Activated CD8-positive, alpha-beta memory T cell treated with anti-CD3 and anti-CD28 coated beads for 4 hours (primary cell): Measurements from ENCODE around the gene GGT6.

Experiments used
- DNase-seq, 2 donors: peaks; one replicate each; pipeline ENCODE4 v3.0.0-alpha.2; 2020; ENCODE audit warnings: low read depth in 2 of 2

The GGT6 gene

GRCh38 chr17:4576161-4576558 lies 15.8 kb upstream of the GGT6 start:
- DNase-seq = no peak

DNA sequence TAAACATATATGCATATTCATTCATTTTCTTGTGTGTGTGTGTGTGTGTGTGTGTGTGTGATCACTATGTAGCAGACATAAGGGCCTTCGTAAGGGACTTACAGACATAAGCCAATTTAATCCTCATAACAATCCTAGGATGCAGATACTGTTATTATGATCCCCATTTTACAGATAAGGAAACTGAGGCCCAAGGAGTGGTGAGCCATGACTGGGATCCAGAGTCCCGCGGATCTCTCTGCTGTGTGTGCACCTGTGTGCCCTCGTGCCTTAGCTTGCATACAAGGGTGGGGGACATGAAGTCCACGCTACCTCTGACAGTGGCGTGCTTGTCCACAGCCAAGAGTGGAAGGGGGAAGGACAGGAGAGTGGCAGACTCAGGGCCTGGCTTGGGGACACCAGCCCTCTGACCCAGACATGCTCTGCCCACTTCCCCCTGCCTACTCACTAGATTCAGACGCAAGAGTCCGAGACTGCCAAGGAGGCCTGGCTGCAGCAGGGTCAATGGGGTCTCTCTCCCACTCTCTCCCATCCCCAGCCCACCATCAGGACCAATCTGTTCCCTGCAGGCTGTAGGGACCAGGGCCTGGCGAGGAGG lies 14.2 kb upstream of the GGT6 start:
- no peak for DNase-seq

- DNase-seq = peak in 1 of 2 donors; percentile 54
Measured at GRCh38 chr17:4573669-4574068, 13.3 kb upstream of the GGT6 start.

GRCh38 chr17:4573115-4573514 lies 12.7 kb upstream of the GGT6 start:
- no peak for DNase-seq

GRCh38 chr17:4572131-4572530 lies 11.8 kb upstream of the GGT6 start:
- no peak for DNase-seq

DNA sequence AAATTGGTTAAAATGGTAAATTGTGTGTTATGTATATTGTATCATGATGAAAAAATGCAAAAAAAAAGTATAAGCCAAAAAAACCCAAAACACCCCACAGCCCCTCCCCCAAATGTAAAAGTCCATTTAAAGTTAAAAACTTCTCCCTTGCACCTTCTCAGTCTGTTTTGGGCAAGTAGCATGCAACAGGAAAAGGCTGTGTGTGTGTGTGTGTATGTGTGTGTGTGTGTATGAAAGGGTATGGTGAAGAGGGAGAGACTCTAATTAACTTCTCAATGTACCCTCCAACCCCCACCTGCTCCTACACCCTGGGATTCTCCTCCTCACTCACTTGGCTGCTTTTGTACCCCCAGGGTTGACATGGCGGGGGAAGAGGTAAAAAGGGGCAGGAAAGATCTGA lies 9.2 kb upstream of the GGT6 start:
- no peak for DNase-seq

DNA sequence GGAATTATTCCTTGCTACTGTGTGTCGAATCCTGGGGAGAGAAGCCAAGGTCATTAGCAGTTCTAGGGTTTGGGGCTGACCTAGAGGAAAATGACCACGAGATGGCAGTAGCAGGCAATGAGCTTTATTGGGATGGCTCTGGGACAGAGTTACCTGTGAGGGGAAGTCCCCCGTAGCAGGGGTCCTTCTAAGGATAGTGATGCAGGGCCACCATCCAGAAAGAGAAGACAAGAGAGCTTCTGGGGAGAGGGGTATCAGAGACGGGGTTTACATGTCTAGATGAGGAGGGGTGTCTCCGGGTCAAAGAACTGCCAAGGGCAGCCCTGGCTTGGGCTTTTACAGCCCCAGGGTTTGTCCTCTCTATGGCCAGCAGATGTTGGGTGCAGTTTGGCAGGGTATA lies 6.4 kb upstream of the GGT6 start:
- no peak for DNase-seq

DNA sequence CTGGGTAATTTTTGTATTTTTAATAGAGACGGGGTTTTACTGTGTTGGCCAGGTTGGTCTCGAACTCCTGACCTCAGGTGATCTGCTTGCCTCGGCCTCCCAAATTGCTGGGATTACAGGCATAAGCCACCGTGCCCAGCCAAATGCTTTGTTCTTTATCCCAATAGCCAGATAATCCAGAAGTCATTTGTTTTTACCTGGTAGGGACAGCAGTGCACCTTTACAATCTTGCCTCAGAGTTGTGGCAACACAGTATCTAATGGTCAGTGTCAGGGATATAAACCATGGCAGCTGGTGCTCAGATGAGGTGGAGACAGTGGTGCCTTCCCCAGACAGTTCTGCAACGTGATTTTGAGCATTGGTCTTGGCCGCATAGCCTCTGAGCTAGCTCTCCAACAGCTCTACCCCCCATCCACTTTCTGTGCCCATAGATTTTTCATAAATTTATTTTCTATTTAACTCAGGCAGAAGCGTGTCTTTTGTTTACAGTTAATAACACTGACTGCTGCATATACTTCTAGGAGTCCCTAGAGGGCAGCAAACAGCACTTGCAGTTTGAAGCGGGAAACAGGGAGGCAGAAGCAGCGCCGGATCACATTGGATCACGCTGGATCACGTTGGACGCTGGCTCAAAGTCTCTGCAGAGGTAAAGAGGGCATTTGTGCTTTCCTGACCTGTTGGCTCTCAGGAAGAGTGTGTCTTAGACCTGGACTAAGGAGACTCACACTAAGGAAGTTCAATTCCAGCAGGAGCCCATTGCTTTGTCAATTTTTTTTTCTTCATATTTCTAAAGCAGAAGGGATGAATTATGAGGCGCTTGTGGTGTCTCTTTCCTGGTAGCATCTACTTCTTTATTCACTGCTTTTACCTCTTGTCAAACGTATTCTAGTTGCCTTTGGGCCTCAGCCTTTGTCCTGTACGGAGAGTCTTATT lies 5.1 kb upstream of the GGT6 start:
- DNase-seq = no peak

DNA sequence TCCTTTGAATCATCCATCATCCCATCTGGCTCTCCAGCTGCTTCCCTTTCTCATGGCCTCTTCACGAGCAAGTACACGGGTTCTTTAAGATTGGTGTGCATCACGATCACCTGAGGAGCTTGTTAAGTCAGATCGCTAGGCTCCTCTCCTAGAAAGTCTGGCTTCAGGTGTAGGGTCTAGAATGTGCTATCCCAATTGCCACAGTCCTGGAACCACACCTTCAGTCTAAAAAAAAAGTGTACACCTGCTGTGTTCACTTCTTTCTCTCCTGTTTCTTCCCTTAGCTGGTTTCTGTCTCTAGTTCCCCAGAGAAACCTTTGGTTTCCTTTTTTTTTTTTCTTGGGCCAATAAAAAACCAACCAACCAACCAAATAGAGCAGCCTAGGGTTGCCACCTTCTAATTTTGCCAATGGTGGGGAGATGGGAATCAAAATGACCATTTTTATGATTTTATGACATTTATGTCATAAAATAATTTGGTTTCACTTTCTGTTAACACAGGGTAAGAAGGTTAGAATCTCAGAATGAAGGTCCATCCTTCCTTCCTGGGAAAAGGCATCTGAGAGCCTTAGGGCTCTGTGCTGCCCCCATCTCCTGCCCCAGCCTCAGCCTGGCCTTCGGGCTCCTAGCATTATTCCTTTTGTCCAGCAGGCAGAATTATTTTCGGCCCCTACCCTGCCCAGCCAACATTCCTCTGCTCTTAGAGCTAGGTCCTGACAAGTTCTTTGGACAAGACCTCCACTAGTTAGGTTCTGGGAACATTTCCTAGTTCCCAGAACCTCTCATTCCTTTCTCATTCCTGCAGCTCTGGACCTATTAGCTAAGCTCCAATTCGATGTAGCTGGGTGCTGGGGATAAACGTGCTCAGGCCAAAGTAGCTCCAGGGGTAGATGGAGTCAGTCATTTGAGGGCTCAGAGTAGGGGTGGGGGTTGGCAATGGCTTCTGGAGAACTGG lies 1.9 kb upstream of the GGT6 start:
- no peak for DNase-seq

DNA sequence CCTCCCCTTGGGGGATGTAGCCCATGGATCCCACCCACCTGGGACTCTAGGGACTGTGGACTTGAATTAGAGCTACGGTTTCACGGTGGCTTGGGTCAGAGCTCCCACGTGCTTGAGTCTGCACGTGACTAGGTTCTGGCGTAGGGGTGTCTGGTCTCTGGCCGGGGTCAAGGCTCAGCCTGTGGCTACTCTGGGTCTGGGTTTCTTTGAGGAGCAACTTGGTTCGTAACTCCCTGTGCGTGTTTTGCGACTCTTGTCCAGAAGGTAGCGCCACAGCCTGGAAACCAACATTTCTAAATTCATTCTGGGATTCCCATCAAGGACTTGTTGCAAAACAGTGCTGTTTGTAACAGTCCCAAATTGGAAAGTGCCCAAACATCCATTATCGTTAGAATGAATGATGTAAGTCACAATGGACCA lies 470 bp upstream of the GGT6 start:
- no peak for DNase-seq

- no peak for DNase-seq
Measured at GRCh38 chr17:4559966-4560365, 411 bp downstream of the GGT6 start.

GRCh38 chr17:4559139-4559791 lies 1.1 kb downstream of the GGT6 start:
- no peak for DNase-seq

- DNase-seq = no peak
Measured at GRCh38 chr17:4558347-4558971, 1.9 kb downstream of the GGT6 start.

DNA sequence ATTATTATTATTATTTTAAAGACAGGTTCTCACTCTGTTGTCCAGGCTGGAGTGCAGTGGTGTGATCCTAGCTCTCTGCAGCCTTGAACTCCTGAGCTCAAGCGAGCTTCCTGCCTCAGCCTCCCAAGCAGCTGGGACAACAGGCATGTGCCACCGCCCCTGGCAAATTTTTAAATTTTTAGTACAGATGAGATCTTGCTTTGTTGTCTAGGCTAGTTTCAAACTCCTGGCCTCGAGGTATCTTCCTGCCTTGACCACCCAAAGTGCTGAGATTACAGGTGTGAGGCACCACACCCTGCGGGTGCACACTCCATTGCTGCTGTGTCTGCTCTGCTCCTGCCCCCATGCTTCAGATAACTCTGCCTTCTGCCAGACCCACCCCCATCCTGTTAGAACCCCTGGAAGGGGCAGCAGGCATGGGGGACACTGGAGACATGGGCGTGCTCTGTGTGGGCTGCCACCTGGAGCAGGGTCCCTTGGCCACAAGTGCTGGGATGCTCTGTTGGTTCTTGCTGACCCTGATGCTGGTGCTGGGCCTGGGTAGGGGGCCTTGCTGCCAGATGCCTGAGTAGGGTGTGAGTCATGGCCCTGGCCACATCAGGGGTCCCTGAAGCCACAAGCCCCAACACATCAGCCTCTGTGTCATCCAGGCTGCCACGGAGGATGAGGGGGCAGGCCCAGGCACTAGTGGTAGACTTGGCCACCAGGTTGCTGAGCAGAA lies 2.6 kb downstream of the GGT6 start:
- no peak for DNase-seq

- DNase-seq = no peak
Measured at GRCh38 chr17:4556996-4557395, 3.4 kb downstream of the GGT6 start.

DNA sequence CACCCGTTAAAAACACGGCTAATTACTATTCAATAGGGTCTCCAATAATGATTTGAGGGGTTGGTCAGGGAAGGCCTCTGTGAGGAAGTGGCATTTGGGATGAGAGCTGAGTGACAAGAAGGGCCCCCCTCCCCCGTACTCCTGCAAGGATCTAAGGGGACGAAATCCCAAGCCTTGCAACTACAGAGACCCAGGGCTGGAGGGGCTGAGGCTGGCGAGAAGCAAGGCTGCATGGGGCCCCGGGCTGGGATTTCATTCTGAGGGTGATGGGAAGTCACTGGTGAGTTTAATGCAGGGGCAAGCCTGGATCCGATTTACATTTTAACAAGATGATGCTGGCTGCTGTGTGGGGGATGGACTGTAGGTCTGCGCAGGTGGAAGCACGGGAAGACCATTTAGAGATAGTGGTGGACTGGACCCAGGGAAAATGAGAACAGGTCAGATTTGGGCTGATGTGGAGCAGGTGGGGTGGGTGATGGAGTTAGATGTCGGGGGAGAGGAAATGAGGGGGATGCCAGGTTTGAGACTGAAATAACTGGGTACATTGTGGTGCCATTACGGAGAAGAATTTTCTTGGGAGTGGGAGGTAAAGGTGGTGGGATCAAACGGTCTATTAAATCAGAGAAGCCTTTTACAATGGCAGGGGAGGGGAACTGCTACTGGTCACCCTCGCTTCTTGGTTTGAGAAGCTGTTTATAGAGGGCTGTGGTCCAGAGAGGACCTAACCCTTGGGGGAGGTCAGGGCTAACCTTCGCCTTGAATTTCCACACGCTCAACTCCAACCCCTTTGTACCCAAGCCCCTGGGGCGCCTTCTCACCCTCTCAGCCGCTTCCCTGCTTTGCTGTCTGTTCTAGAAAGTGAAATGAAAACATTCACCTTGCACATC lies 4.3 kb downstream of the GGT6 start:
- DNase-seq = no peak

DNA sequence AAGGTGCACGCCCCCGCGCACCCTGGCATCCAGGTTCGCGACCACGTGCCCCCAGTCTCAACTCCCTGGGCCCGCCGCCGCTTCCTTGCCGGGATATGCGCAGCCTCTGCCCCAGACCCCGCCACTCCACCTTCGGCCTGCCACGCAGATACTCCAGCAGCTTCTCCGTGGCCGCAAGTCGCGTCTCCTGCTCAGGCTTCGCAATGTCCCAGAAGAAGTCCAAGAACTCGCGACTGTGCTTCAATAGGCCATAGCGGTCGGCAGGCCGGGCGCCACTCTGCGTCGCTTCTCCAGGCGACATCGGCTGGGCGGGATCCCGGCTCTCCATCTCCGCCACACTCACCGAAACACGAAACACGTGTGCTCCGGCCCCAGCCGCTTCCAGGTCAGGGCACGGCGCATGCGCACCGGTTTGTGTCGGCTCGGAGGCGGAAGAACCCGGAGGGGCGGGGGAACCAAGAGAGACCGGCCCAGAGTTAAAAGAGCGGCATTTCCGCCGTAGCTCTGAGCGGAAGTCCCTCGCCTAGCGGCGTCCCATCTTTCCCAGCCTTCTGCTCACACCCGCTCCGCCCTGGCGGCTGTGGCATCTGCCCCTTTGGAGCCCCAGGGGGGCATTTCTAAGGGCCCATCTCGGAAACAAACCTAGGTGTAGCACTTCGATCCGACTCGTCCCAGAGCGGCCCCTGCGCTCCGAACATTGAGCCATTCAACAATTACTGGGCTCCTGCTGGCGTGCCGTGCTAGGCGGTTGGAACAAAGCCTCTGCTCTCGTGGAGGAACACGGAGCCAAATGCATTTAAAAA lies 5.2 kb downstream of the GGT6 start, which contains the start of gene MYBBP1A:
TSS of gene MYBBP1A (minus strand) at position 388 of the 803 bp plus-strand sequence. CDS start at position 328, 60 bp downstream.
- peak; percentile 95 for DNase-seq

DNA sequence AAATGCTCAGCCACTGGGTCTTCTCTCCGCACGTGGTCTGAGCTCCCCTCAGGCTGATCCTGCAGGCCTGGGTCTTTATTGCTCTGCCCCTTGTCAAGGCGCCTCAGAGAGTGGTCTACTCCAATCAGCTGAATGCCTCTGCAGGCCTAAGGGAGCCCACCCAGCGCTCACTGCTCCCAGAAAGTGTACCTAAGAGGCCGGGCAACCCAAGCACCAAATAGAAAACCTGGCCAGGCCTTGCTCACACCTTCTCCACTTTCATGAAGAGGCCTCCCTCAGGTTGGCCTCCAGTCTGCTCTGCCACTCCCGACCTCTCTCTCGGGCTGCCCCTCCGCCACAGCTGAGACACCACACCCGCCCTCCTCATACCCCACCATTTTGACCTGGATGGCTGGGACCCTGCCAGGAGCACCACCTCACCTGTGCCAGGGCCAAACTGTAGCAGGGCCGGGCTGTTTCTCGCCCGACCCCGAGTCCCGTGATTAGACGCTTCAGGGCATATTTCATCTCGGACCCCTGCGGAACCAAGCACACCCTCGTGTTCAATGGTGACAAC lies 5.9 kb downstream of the GGT6 start:
- DNase-seq = no peak
